Tibial nerve (tissue), 3 donors: ENCODE measurements around the gene TMEM181.

Experiments
- POLR2A ChIP-seq, 2 donors: fragments of 450-650 bp; IDR thresholded peaks; one replicate each; pipeline ENCODE4 v1.6.1; 2017; ENCODE audit warnings: antibody characterized with exemption in 2 of 2, mild to moderate bottlenecking in 2 of 2, moderate library complexity in 2 of 2
- TF ChIP-seq, protein P1 (sequence below), 5 experiments: fragments of 200-600 bp in 3 of 5; fragments of 450-650 bp in 2 of 5; sonication (generic) in 3 of 5; IDR thresholded peaks; one replicate each; pipeline ENCODE4 v1.5.1; 2016 to 2019; ENCODE audit warnings: antibody characterized with exemption in 5 of 5, mild to moderate bottlenecking in 3 of 5, moderate library complexity in 2 of 5

GRCh38 chr6:158528826-158529225 lies 31.1 kb upstream of the TMEM181 start:
- TF ChIP-seq, protein P1, sequence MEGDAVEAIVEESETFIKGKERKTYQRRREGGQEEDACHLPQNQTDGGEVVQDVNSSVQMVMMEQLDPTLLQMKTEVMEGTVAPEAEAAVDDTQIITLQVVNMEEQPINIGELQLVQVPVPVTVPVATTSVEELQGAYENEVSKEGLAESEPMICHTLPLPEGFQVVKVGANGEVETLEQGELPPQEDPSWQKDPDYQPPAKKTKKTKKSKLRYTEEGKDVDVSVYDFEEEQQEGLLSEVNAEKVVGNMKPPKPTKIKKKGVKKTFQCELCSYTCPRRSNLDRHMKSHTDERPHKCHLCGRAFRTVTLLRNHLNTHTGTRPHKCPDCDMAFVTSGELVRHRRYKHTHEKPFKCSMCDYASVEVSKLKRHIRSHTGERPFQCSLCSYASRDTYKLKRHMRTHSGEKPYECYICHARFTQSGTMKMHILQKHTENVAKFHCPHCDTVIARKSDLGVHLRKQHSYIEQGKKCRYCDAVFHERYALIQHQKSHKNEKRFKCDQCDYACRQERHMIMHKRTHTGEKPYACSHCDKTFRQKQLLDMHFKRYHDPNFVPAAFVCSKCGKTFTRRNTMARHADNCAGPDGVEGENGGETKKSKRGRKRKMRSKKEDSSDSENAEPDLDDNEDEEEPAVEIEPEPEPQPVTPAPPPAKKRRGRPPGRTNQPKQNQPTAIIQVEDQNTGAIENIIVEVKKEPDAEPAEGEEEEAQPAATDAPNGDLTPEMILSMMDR (IDR thresholded peaks at IDR 0.05), result no peak
- no peak for TF ChIP-seq POLR2A (IDR thresholded peaks at IDR 0.05)
